GM12865 (cell line): ENCODE measurements around the gene MATN3.

Experiments used
- DNase-seq: peaks from one replicate; pipeline ENCODE4 v3.0.0; 2010; ENCODE audit warnings: low read depth
- H3K4me3 ChIP-seq: 2 replicates; pipeline ENCODE4 v1.5.1; 2011; ENCODE audit warnings: mild to moderate bottlenecking, low read depth, low read length, control low read depth
- TF ChIP-seq, protein P1 (sequence below): IDR thresholded peaks from 2 replicates; pipeline ENCODE4 v1.5.1; 2011; ENCODE audit warnings: low read length, control low read depth, low read depth, inconsistent platforms; ENCODE audit not compliant: insufficient read depth; ENCODE audit errors: missing control alignments

Gene MATN3

DNA sequence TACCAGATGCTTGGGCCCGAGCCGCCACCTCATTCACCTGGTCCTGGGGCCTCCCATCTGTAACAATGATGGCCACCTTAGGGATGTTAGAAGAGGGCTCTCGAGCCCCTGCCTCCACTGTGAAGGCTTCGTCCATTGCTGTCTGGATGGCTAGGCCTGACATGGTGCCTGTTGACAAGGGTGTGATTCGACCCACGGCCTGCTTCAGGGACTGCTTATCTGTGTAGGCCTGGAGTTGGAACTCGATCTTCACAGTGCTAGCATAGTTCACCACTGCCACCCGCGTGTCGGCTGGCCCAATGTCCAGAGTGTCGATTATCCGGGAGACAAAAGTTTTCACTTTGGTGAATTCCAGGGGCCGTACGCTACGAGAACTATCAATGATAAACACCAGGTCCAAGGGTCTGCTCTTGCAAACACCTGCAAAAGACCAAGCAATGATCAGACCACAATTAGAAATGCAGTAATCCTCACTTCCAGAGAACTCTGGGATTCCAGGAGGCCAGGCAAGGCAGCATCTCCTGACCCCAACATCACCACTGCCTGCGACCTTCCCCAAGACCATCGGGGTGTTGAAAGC is 6.5 kb downstream of the MATN3 start:
- DNase-seq: no peak
- TF ChIP-seq, protein P1, sequence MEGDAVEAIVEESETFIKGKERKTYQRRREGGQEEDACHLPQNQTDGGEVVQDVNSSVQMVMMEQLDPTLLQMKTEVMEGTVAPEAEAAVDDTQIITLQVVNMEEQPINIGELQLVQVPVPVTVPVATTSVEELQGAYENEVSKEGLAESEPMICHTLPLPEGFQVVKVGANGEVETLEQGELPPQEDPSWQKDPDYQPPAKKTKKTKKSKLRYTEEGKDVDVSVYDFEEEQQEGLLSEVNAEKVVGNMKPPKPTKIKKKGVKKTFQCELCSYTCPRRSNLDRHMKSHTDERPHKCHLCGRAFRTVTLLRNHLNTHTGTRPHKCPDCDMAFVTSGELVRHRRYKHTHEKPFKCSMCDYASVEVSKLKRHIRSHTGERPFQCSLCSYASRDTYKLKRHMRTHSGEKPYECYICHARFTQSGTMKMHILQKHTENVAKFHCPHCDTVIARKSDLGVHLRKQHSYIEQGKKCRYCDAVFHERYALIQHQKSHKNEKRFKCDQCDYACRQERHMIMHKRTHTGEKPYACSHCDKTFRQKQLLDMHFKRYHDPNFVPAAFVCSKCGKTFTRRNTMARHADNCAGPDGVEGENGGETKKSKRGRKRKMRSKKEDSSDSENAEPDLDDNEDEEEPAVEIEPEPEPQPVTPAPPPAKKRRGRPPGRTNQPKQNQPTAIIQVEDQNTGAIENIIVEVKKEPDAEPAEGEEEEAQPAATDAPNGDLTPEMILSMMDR: no peak
- H3K4me3 ChIP-seq: no peak overlapping the region

DNA sequence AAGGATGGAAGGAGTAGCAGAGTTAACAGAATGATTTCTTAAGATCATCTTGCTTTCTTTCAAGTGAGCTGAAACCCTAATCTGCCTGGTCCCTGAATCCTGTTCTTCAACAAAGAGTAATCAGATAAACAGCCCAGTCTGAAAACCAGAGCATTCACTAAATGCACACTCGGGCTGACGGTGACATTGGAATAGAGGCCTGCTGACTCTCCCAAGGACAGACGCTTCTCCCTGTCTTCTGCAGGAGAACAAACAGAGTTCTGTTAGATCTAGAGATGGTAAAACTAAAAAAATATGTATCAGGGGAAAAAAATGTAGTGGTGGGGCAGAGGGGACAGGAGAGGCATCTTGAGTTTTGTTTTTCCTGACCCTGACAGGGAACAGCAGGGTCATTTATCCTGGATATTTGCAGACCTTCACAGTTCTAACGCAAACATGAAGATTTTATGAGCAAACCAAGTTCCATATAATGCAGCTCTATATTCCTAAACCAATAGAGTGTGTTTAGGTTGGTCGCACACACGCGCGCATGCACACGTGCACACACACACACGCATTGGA is 7.3 kb downstream of the MATN3 start:
- TF ChIP-seq, protein P1: no peak
- H3K4me3 ChIP-seq: no peak overlapping the region
- DNase-seq: no peak

DNA sequence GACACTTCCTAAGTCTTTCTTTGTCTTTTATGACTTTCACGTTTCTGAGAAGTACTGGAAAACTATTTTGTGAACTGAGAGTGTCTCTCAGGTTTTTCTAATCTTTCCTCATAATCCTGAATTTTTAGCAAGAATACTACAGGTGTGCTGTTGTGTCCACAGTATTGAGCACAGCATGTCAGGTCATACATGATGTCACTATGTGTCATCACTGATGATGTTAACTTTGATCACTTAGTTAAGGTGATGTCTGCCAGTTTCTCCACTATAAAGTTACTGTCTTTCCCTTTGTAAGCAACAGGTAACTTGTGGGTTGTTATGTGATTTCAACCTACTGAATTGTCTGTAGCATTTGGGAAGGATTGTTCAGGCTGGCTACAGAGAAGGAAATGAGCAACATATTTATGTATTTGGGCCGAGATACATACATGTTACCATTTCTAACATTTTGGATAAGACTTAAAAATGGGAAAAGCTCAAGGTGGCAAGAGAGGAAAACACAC is 11.1 kb downstream of the MATN3 start:
- TF ChIP-seq, protein P1: no peak
- DNase-seq: no peak
- no peak overlapping the region for H3K4me3 ChIP-seq

DNA sequence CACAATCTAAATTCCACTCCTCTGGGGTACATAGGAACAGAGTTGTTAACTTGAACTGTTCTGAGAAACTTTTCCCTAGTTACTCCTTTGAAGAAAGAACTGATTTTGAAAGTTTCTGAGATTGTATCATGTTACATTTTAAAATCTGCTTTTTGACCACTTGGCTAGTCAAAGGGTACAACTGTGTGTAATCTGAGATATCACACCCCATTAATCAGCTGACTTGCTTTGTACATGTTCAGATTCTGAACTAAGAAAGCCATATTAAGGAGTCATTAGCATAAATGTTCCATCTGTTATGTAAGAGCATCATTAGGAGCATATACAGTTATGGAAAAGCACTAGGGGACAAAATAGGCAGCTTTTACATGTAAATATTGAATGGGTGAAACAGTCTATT is 18.7 kb downstream of the MATN3 start:
- no peak for DNase-seq
- no peak overlapping the region for H3K4me3 ChIP-seq
- TF ChIP-seq, protein P1: no peak

DNA sequence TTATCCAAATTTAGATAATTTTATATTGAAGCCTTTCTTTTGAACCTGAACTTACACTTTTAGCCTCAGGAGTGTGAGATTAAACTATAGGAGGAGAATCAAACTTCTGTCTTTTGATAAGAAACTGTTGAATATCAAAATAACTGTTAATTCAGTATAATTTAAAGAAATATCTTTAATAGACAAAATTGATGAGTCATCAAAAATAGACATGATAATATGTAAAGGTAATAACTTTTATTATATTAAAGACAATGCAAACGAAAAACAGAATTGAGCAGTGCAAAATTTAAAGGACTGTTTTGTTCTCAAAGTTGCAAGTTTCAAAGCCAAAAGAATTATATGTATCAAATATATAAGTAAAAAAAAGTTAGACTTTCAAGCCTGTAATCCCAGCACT is 20.6 kb downstream of the MATN3 start:
- TF ChIP-seq, protein P1: no peak
- H3K4me3 ChIP-seq: no peak overlapping the region

DNA sequence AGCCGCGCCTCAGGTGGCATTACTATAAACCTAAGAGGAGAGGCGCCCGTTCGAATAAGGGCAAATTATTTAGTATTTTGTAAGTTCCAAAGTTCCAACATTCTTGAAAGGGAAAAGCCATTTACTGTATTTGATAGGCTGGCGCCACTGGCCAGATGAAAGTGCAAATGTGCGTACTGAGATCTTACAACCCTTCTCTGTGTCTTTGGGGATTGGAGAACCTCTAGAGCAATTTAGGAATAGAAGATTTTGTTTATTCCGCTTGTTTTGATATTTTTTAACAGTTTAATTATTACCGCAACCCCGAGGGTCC is 22.1 kb downstream of the MATN3 start:
- TF ChIP-seq, protein P1: no peak
- peak overlapping the region; percentile 94 for H3K4me3 ChIP-seq
- no peak for DNase-seq

More for the DNA sequence above, 20.6 kb downstream of the MATN3 start:
- no peak for DNase-seq
